Calu3 (cell line): ENCODE measurements around the gene AAGAB. TPM values are rescaled to one million over a fixed set of nuclear protein-coding genes. Genes with fewer than 3 reads are reported as not detected.

Experiments
- BruUV-seq: library from RNA; stranded (reverse); fragments of 400-500 nt; replicated peaks from 2 replicates; lab custom pipeline; 2021; lab: Mats Ljungman, UMichigan
- CTCF ChIA-PET: fragments of 300-600 bp; sonication (Branson Sonifier 250); formaldehyde crosslinking; loops from one replicate; lab custom pipeline; 2022; ENCODE audit warnings: antibody characterized with exemption; lab: Charles Lee
- DNase-seq: peaks from one replicate; pipeline ENCODE4 v3.0.0; 2022
- H3K27ac Mint-ChIP-seq: one replicate; pipeline ENCODE4 v1.8.0; 2022; ENCODE audit warnings: mixed read lengths; ENCODE audit not compliant: unreplicated experiment
- H3K27me3 Mint-ChIP-seq: one replicate; pipeline ENCODE4 v1.8.0; 2022; ENCODE audit warnings: mixed read lengths; ENCODE audit not compliant: unreplicated experiment
- H3K36me3 Mint-ChIP-seq: one replicate; pipeline ENCODE4 v1.8.0; 2022; ENCODE audit warnings: mild to moderate bottlenecking, moderate library complexity, mixed read lengths; ENCODE audit not compliant: insufficient read depth, unreplicated experiment
- H3K4me1 Mint-ChIP-seq: one replicate; pipeline ENCODE4 v1.8.0; 2022; ENCODE audit warnings: mild to moderate bottlenecking, low read depth, mixed read lengths; ENCODE audit not compliant: unreplicated experiment
- H3K4me3 Mint-ChIP-seq: one replicate; pipeline ENCODE4 v1.8.0; 2022; ENCODE audit warnings: mild to moderate bottlenecking, low read depth, moderate library complexity, mixed read lengths; ENCODE audit not compliant: unreplicated experiment
- H3K9me3 Mint-ChIP-seq: one replicate; pipeline ENCODE4 v1.8.0; 2022; ENCODE audit warnings: low read depth, mixed read lengths; ENCODE audit not compliant: unreplicated experiment
- CTCF ChIP-seq: fragments of 200-600 bp; IDR thresholded peaks from one replicate; pipeline ENCODE4 v1.8.0; 2022; ENCODE audit warnings: antibody characterized with exemption; ENCODE audit not compliant: unreplicated experiment
- intact Hi-C: fragments of 100-400 bp; cut with micrococcal nuclease; formaldehyde crosslinking; loops from one replicate; pipeline ENCODE4 v1.10.0; 2022; ENCODE audit not compliant: unreplicated experiment
- total RNA-seq: library from RNA; stranded (reverse); gene quantifications from 2 replicates; pipeline ENCODE4 v1.2.3, GENCODE V29; 2022

The AAGAB gene
- total RNA-seq, 1 experiment from 2014 or later: 68.1 TPM

DNA sequence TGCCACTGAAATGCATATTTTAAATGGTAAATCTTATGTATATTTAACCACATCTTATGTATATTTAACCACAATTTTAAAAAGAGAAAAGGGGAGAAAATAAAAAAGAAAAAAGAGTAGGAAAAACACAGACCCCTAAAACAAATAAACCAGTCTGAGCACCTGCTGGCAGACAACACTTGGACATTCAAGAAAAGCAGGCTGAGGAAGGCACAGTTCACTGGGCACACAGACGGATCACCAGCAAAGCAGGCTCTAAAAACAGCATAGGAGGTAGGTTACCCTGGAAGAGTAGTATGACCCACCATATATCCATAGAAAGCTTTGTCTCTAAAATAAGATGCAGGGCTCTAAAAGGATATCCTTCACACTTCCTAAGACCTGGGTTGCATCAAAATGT, 27.0 kb downstream of the AAGAB start:
- H3K4me3 Mint-ChIP-seq: no peak overlapping the region
- CTCF ChIA-PET: no interaction called here
- TF ChIP-seq CTCF: no peak
- H3K27ac Mint-ChIP-seq: no peak overlapping the region
- no peak for DNase-seq
- H3K36me3 Mint-ChIP-seq: peaks cover 14% of the 10 kb centered on the region
- H3K27me3 Mint-ChIP-seq: no peaks in the 10 kb centered on the region
- H3K9me3 Mint-ChIP-seq: no peaks in the 10 kb centered on the region
- H3K4me1 Mint-ChIP-seq: peaks cover 3% of the 10 kb centered on the region
- intact Hi-C loops: no loop called here
- BruUV-seq: no TSS peak

- intact Hi-C loops: no loop called here
- no peak for TF ChIP-seq CTCF
- Mint-ChIP-seq H3K4me1 (no peaks in the 10 kb centered on the region), H3K4me3 (no peak overlapping the region), H3K27ac (no peak overlapping the region), H3K9me3 (no peaks in the 10 kb centered on the region), H3K27me3 (no peaks in the 10 kb centered on the region), H3K36me3 (peaks cover 9% of the 10 kb centered on the region)
- no peak for DNase-seq
- CTCF ChIA-PET: no interaction called here
- BruUV-seq: no TSS peak
Observed at GRCh38 chr15:67225336-67225735, 29.1 kb downstream of the AAGAB start.

GRCh38 chr15:67224889-67225288, 29.6 kb downstream of the AAGAB start:
- no peak for DNase-seq
- no peak overlapping the region for H3K27ac Mint-ChIP-seq
- no peaks in the 10 kb centered on the region for H3K4me1 Mint-ChIP-seq
- H3K4me3 Mint-ChIP-seq: no peak overlapping the region
- intact Hi-C loops: no loop called here
- no peaks in the 10 kb centered on the region for H3K27me3 Mint-ChIP-seq
- no peaks in the 10 kb centered on the region for H3K9me3 Mint-ChIP-seq
- H3K36me3 Mint-ChIP-seq: peaks cover 9% of the 10 kb centered on the region
- CTCF ChIA-PET: interaction anchor here (0.6 kb wide), 1 partner anchor 26 kb away, joined by 5 read pairs; no protein-coding TSS in a partner anchor
- no peak for TF ChIP-seq CTCF
- BruUV-seq: no TSS peak

DNA sequence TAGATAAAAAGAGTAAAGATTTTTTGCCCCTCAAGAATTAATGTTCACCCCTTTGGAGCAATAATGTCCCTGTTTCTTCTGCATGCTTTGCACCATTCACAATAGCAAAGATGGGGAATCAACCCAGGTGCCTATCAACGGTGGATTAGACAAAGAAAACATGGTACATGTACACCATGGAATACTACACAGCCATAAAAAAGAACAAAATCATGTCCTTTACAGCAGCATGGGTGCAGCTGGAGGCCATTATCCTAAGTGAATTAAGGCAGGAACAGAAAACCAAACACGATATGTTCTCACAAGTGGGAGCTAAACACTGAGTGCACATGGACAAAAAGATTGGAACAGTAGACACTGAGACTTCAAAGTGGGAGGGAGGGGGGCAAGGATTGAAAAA, 35.2 kb downstream of the AAGAB start:
- Mint-ChIP-seq H3K4me1 (no peaks in the 10 kb centered on the region), H3K27me3 (no peaks in the 10 kb centered on the region), H3K36me3 (no peaks in the 10 kb centered on the region), H3K9me3 (no peaks in the 10 kb centered on the region), H3K4me3 (no peak overlapping the region), H3K27ac (no peak overlapping the region)
- CTCF ChIA-PET: no interaction called here
- no TSS peak for BruUV-seq
- intact Hi-C loops: no loop called here
- no peak for TF ChIP-seq CTCF
- DNase-seq: no peak
